SK-N-SH treated with all-trans-retinoic acid at 6 μM for 48 hours (cell line): ENCODE data around the gene SPEF1.

Source experiments
- ISL1 ChIP-seq: fragments of 250-450 bp; sonication (Bioruptor Pico); IDR thresholded peaks from 2 replicates; pipeline ENCODE4 v2.1.2; 2022; ENCODE audit warnings: mild to moderate bottlenecking, moderate library complexity
- PATZ1 ChIP-seq: fragments of 250-450 bp; sonication (Bioruptor Pico); IDR thresholded peaks from 2 replicates; pipeline ENCODE4 v1.8.0; 2020; ENCODE audit warnings: mild to moderate bottlenecking, moderate library complexity, borderline replicate concordance

DNA sequence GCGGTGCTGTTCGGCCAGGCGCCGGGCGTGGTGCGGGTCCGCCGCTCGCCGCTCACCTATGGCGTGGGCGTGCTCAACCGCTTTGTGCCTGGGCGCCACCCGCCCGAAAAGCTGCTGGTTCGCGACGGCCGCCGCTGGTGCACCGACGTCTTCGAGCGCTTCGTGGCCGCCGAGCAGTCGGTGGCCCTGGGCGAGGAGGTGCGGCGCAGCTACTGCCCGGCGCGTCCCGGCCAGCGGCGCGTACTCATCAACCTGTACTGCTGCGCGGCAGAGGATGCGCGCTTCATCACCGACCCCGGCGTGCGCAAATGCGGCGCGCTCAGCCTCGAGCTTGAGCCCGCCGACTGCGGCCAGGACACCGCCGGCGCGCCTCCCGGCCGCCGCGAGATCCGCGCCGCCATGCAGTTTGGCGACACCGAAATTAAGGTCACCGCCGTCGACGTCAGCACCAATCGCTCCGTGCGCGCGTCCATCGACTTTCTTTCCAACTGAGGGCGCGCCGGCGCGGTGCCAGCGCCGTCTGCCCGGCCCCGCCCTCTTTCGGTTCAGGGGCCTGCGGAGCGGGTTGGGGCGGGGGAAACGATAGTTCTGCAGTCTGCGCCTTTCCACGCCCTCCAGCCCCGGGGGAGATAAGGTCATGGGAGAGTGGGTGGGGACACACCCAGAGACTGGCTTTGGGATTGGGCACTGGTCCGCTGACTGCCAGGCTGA is 29.4 kb downstream of the SPEF1 start:
- no peak for TF ChIP-seq ISL1 (CRISPR knock-in tag)
- no peak for TF ChIP-seq PATZ1 (CRISPR knock-in tag)
